Stomach (tissue), 4 donors: Measurements from ENCODE around the gene PDE8A.

ENCODE experiments used
- POLR2A ChIP-seq, 4 donors: fragments of 450-650 bp; IDR thresholded peaks; one replicate each; pipeline ENCODE4 v1.6.1; 2016; ENCODE audit warnings: antibody characterized with exemption in 4 of 4, control low read depth in 2 of 4, mild to moderate bottlenecking in 1 of 4, moderate library complexity in 1 of 4
- POLR2AphosphoS5 ChIP-seq, 3 donors: sonication (generic); formaldehyde crosslinking; IDR thresholded peaks; one replicate each; pipeline ENCODE4 v1.6.1; 2016; ENCODE audit warnings: antibody characterized with exemption in 3 of 3

- no peak for TF ChIP-seq POLR2AphosphoS5 (IDR thresholded peaks at IDR 0.05)
- no peak for TF ChIP-seq POLR2A (IDR thresholded peaks at IDR 0.05)
These were observed 148.2 kb downstream of the PDE8A start for GRCh38 chr15:85129881-85130280.
